NCI-H446 (cell line): Measurements from ENCODE around the gene ASIC4.

ENCODE experiments used
- DNase-seq, 2 experiments: peaks; one replicate each; lab custom pipeline; 2025; lab: John Stamatoyannopoulos, UW

The ASIC4 gene

GRCh38 chr2:219514836-219515235 is 554 bp downstream of the ASIC4 start:
- no peak for DNase-seq

GRCh38 chr2:219515874-219516629 is 1.8 kb downstream of the ASIC4 start:
- DNase-seq = no peak

GRCh38 chr2:219516888-219517287 is 2.6 kb downstream of the ASIC4 start:
- no peak for DNase-seq

GRCh38 chr2:219517954-219518778 is 3.9 kb downstream of the ASIC4 start:
- DNase-seq = no peak

GRCh38 chr2:219519526-219519916 is 5.2 kb downstream of the ASIC4 start:
- no peak for DNase-seq

- DNase-seq = no peak
Measured at GRCh38 chr2:219520079-219520478, 5.8 kb downstream of the ASIC4 start.

GRCh38 chr2:219521066-219521880 is 7.0 kb downstream of the ASIC4 start:
- peak; percentile 32 to 36 for DNase-seq

- DNase-seq = no peak
Measured at GRCh38 chr2:219522111-219523030, 8.1 kb downstream of the ASIC4 start.

GRCh38 chr2:219523031-219523671 is 8.9 kb downstream of the ASIC4 start:
- no peak for DNase-seq

- no peak for DNase-seq
Measured at GRCh38 chr2:219524817-219525216, 10.5 kb downstream of the ASIC4 start.

- DNase-seq = no peak
Measured at GRCh38 chr2:219525533-219526232, 11.4 kb downstream of the ASIC4 start.

- no peak for DNase-seq
Measured at GRCh38 chr2:219526320-219527075, 12.2 kb downstream of the ASIC4 start.

GRCh38 chr2:219527076-219527394 is 12.8 kb downstream of the ASIC4 start:
- no peak for DNase-seq

GRCh38 chr2:219527472-219527871 is 13.2 kb downstream of the ASIC4 start:
- DNase-seq = no peak

- DNase-seq = peak; percentile 62 to 91
Measured at GRCh38 chr2:219530048-219530963, 16.0 kb downstream of the ASIC4 start.

- no peak for DNase-seq
Measured at GRCh38 chr2:219531639-219532377, 17.5 kb downstream of the ASIC4 start.

GRCh38 chr2:219532378-219532649 is 18.0 kb downstream of the ASIC4 start:
- no peak for DNase-seq
